Measurements from ENCODE around the gene RABAC1. TPM values are rescaled to one million over a fixed set of nuclear protein-coding genes. Genes with fewer than 3 reads are reported as not detected.

RABAC1 gene
- total RNA-seq, 1 donor from 2014 or later: 257 TPM

GRCh38 chr19:41969772-41970458, 10.8 kb upstream of the RABAC1 start:
- Histone ChIP-seq H3K4me1 (ENCODE audit: insufficient read depth, low read length) (no peaks in the 10 kb centered on the region), H3K27me3 (ENCODE audit: insufficient read depth, low read length) (no peaks in the 10 kb centered on the region), H2AFZ (ENCODE audit: low read depth, low read length) (no peak overlapping the region), H3K27ac (ENCODE audit: low read depth, low read length) (no peak overlapping the region), H3K4me2 (ENCODE audit: low read length) (no peak overlapping the region), H3K4me3 (ENCODE audit: insufficient read depth, low read depth, low read length) (no peak overlapping the region), H3K9ac (ENCODE audit: low read length) (no peak overlapping the region), H3K79me2 (ENCODE audit: insufficient read depth, low read length) (no peaks in the 10 kb centered on the region), H3K9me3 (ENCODE audit: insufficient read depth, low read depth, low read length) (no peaks in the 10 kb centered on the region), H4K20me1 (ENCODE audit: insufficient read depth, low read length) (no peaks in the 10 kb centered on the region), H3K36me3 (ENCODE audit: insufficient read depth, low read length) (no peaks in the 10 kb centered on the region)
- TF ChIP-seq EZH2 (IDR thresholded peaks at IDR 0.05; ENCODE audit: insufficient read depth, low read length) (no peak), CTCF (IDR thresholded peaks at IDR 0.05; ENCODE audit: insufficient read depth, low read depth, low read length) (no peak)
- DNase-seq (ENCODE audit: low read depth) (no peak), FAIRE-seq (no peak)
- H3K27ac Mint-ChIP-seq (ENCODE audit: unreplicated experiment): no peak overlapping the region
- peaks cover 2% of the 10 kb centered on the region for H3K36me3 Mint-ChIP-seq (ENCODE audit: low read depth, unreplicated experiment)
- peaks cover 4% of the 10 kb centered on the region for H3K9me3 Mint-ChIP-seq (ENCODE audit: unreplicated experiment)
- no peaks in the 10 kb centered on the region for H3K4me1 Mint-ChIP-seq (ENCODE audit: low read depth, unreplicated experiment)
- H3K27me3 Mint-ChIP-seq (ENCODE audit: low read depth, unreplicated experiment): peaks cover 50% of the 10 kb centered on the region
- no peak overlapping the region for H3K4me3 Mint-ChIP-seq (ENCODE audit: unreplicated experiment)

- Histone ChIP-seq H3K4me2 (ENCODE audit: low read length) (no peak overlapping the region), H3K9me3 (ENCODE audit: insufficient read depth, low read depth, low read length) (no peaks in the 10 kb centered on the region), H2AFZ (ENCODE audit: low read depth, low read length) (no peak overlapping the region), H3K27me3 (ENCODE audit: insufficient read depth, low read length) (no peaks in the 10 kb centered on the region), H3K9ac (ENCODE audit: low read length) (no peak overlapping the region), H3K4me1 (ENCODE audit: insufficient read depth, low read length) (no peaks in the 10 kb centered on the region), H3K79me2 (ENCODE audit: insufficient read depth, low read length) (no peaks in the 10 kb centered on the region), H4K20me1 (ENCODE audit: insufficient read depth, low read length) (no peaks in the 10 kb centered on the region), H3K27ac (ENCODE audit: low read depth, low read length) (no peak overlapping the region), H3K4me3 (ENCODE audit: insufficient read depth, low read depth, low read length) (no peak overlapping the region), H3K36me3 (ENCODE audit: insufficient read depth, low read length) (no peaks in the 10 kb centered on the region)
- H3K9me3 Mint-ChIP-seq (ENCODE audit: unreplicated experiment): peaks cover 4% of the 10 kb centered on the region
- H3K27me3 Mint-ChIP-seq (ENCODE audit: low read depth, unreplicated experiment): peaks cover 43% of the 10 kb centered on the region
- no peak for FAIRE-seq
- DNase-seq (ENCODE audit: low read depth): no peak
- TF ChIP-seq CTCF (IDR thresholded peaks at IDR 0.05; ENCODE audit: insufficient read depth, low read depth, low read length) (no peak), EZH2 (IDR thresholded peaks at IDR 0.05; ENCODE audit: insufficient read depth, low read length) (no peak)
- no peak overlapping the region for H3K27ac Mint-ChIP-seq (ENCODE audit: unreplicated experiment)
- H3K4me1 Mint-ChIP-seq (ENCODE audit: low read depth, unreplicated experiment): no peaks in the 10 kb centered on the region
- no peak overlapping the region for H3K4me3 Mint-ChIP-seq (ENCODE audit: unreplicated experiment)
- H3K36me3 Mint-ChIP-seq (ENCODE audit: low read depth, unreplicated experiment): peaks cover 2% of the 10 kb centered on the region
Measured at GRCh38 chr19:41968751-41969595, 9.9 kb upstream of the RABAC1 start.
